GM12864 (cell line): Measurements from ENCODE around the gene RPS3A.
"Not testable (repeated sequence)": the region's sequence is repeated elsewhere in the genome, so short reads cannot be mapped to it uniquely, and the experiment has no call there.

ENCODE experiments used
- DNase-seq: peaks from one replicate; pipeline ENCODE4 v3.0.0-alpha.2; 2011; ENCODE audit warnings: low read depth
- H3K4me3 ChIP-seq: 2 replicates; pipeline ENCODE4 v1.5.1; 2011; ENCODE audit warnings: mild to moderate bottlenecking, low read depth, low read length, control low read depth
- TF ChIP-seq, protein P1 (sequence below): IDR thresholded peaks from 2 replicates; pipeline ENCODE4 v1.5.1; 2011; ENCODE audit warnings: low read depth, mild to moderate bottlenecking, moderate library complexity, low read length, control low read depth, inconsistent platforms; ENCODE audit errors: missing control alignments

The RPS3A gene

GRCh38 chr4:151099229-151099975 is at the start of gene RPS3A:
RPS3A (plus strand) TSS chr4:151099628; CDS start chr4:151099653, 25 bp downstream.
- TF ChIP-seq, protein P1, sequence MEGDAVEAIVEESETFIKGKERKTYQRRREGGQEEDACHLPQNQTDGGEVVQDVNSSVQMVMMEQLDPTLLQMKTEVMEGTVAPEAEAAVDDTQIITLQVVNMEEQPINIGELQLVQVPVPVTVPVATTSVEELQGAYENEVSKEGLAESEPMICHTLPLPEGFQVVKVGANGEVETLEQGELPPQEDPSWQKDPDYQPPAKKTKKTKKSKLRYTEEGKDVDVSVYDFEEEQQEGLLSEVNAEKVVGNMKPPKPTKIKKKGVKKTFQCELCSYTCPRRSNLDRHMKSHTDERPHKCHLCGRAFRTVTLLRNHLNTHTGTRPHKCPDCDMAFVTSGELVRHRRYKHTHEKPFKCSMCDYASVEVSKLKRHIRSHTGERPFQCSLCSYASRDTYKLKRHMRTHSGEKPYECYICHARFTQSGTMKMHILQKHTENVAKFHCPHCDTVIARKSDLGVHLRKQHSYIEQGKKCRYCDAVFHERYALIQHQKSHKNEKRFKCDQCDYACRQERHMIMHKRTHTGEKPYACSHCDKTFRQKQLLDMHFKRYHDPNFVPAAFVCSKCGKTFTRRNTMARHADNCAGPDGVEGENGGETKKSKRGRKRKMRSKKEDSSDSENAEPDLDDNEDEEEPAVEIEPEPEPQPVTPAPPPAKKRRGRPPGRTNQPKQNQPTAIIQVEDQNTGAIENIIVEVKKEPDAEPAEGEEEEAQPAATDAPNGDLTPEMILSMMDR: peak; percentile 89
- H3K4me3 ChIP-seq: peak within 1 kb of the TSS; percentile 97

DNA sequence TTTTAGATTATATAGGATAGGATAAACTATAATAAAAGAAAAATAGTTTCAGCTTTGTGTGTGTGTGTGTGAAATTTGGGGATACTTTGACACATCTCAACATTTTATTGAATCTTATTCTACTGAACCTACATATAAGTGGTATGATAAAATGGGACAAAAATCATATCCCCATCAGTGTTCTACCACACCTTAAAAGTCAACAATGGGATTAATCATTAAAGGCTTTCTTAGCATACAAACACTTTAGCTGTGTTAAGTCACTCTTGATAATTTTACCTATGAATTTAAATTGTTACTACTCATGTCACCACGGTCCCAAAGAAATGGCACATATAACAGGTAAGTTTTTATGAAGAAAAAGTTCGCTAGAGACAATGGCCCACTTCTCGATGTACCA is 46.6 kb upstream of the RPS3A start:
- TF ChIP-seq, protein P1: no peak

More at GRCh38 chr4:151099229-151099975, at the start of gene RPS3A:
- DNase-seq: peak; percentile 97

DNA sequence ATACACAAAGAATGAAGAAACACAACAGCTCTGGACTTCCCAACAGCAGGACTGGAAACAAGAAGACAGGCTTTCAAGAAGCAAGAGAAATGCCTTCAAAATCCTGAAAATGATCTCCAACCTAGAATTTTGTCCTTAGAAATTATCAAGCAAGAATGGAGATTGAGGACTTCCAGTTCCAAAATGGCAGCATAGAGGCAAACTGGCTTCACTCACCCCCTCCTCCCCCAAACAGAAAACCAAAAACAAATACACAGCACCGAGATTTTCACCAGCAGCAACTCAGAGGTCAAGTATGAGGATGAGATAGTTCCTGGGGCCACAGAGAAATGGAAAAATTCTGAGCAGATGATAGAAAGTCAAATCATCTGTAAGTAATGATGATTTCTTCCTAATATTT is 43.9 kb upstream of the RPS3A start:
- no peak for DNase-seq
- no peak overlapping the region for H3K4me3 ChIP-seq
- TF ChIP-seq, protein P1: no peak

More for the DNA sequence above, 46.6 kb upstream of the RPS3A start:
- H3K4me3 ChIP-seq: no peak overlapping the region
- DNase-seq: no peak

DNA sequence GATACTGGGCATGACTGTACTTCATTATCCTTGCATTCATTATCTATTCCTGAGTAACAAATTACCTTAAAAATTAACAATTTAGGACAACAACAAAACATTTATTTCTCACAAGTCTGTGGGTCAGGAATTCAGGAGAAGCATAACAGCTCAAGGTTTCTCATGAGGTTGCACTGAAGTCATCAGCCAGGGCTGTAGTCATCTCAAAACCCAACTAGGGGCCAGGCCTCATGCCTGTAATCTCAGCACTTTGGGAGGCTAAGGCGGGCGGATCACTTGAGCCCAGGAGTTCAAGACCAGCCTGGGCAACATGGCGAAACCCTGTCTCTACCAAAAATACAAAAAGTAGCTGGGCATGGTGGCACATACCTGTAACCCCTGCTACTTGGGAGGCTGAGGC is 36.3 kb upstream of the RPS3A start:
- DNase-seq: not testable (repeated sequence)

GRCh38 chr4:151067316-151067970 is 32.0 kb upstream of the RPS3A start:
- H3K4me3 ChIP-seq: no peak overlapping the region
- TF ChIP-seq, protein P1: no peak
- no peak for DNase-seq

More for the DNA sequence above, 36.3 kb upstream of the RPS3A start:
- H3K4me3 ChIP-seq: not testable (repeated sequence)

DNA sequence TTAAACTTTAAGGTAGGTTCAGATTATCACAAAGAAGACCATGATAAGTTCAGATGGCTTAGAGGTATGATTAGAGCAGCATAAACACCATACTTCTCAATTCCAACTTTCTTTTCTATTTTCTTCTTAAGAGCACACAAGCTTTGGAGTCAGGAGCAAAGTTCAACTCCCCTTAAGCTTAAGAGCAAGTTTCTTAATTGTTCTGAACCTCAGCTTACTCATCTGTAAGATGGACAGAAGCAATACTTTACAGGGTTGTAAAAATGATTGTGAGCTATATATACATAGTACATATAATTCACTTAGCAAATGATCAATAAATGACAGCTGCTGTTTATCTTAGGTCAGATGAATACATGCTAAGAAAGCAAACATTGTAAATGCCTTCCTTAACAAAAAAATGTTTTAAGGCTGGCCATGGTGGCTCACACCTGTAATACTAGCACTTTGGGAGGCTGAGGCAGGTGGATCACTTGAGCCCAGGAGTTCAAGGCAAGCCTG is 25.0 kb upstream of the RPS3A start:
- TF ChIP-seq, protein P1: no peak
- H3K4me3 ChIP-seq: no peak overlapping the region
- DNase-seq: no peak

- DNase-seq, H3K4me3 ChIP-seq: not testable (repeated sequence)
Measured at GRCh38 chr4:151077978-151078377, 21.4 kb upstream of the RPS3A start.
